HG03521 (cell line): Measurements from ENCODE around the gene LRRC70.
A peak's percentile ranks its signal among the peaks of the same experiment; 100 is the strongest.
"Not testable (repeated sequence)": the region's sequence is repeated elsewhere in the genome, so short reads cannot be mapped to it uniquely, and the experiment has no call there.

Experiments used
- ATAC-seq: cut with Tn5 transposase; IDR thresholded peaks from one replicate; pipeline ENCODE4 v1.9.1; 2021; ENCODE audit warnings: mild to moderate bottlenecking, moderate library complexity; ENCODE audit not compliant: unreplicated experiment

The LRRC70 gene, protein sequence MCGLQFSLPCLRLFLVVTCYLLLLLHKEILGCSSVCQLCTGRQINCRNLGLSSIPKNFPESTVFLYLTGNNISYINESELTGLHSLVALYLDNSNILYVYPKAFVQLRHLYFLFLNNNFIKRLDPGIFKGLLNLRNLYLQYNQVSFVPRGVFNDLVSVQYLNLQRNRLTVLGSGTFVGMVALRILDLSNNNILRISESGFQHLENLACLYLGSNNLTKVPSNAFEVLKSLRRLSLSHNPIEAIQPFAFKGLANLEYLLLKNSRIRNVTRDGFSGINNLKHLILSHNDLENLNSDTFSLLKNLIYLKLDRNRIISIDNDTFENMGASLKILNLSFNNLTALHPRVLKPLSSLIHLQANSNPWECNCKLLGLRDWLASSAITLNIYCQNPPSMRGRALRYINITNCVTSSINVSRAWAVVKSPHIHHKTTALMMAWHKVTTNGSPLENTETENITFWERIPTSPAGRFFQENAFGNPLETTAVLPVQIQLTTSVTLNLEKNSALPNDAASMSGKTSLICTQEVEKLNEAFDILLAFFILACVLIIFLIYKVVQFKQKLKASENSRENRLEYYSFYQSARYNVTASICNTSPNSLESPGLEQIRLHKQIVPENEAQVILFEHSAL

DNA sequence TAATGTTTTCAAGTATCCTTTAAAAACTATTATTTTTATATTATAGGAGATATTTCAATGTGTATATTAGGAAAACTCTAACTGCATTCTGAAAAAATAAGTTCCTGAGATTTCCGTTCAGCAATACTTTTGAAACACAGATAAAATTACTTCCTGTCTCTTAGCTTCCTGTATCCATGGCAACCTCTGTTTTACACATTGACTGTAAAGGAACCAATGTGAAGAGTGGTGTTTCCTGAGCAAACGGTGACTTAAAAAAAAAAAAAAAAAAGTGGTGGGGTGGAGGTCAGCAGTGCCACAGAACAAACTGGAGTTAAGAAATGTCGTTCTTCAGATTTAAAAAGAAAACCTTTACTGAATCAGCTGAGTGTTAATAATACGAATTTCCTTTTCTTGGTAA lies at the start of gene LRRC70:
Gene LRRC70, plus strand, starts transcription at position 280 of the 400 bp plus-strand sequence. CDS start 620 bp downstream, outside the sequence.
- ATAC-seq, result peak; percentile 94

DNA sequence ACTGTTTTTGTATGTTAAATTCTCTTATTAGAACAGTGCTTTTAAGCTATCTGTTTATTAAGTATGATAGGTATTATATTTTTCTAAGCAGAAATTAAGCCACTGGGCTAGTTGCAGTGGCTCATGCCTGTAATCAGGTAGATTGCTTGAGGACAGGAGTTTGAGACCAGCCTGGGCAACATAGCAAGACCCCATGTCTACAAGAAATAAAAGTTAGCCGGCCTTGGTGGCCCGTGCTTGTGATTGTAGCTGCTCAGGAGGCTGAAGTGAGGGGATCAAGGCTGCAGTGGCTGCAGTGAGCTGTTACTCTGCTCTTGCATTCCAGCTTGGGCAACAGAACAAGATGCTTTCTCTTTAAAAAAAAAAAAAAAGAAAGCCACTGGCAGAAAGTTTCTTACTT lies 45.0 kb upstream of the LRRC70 start:
- ATAC-seq, result no peak

DNA sequence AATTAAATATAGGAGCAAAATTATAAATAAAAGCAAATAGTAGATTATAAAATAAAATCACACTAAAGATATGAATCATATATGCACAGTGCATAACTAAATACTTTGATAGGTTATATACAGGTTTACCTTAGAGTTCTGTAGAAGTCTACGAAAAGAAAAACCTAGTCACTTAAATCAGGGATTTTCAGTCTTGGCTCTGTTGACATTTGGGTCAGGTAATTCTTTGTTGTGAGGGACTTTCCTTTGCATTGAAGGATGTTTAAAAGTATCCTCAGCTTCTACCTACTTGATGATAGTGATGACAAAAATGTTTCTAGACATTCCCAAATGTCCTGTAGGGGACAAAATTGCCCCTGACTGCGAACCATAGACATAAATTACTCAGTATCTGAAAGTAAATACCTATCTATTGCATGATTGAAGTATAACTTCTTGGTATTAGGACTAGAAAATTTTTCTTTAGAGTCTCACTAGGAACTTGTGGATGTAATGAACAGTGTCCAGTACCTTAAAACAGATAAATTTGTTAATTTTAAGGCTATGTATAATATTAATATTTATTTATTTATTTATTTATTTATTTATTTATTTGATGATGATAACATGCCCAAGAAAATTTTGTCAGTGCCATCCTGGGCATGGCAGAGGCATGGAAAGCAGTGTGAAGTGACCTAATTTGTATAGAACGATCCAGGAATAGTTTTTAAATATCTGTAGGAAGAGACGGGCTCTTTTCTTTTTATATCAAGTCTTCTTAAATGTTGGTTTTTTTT lies 44.0 kb upstream of the LRRC70 start:
- ATAC-seq, result no peak

DNA sequence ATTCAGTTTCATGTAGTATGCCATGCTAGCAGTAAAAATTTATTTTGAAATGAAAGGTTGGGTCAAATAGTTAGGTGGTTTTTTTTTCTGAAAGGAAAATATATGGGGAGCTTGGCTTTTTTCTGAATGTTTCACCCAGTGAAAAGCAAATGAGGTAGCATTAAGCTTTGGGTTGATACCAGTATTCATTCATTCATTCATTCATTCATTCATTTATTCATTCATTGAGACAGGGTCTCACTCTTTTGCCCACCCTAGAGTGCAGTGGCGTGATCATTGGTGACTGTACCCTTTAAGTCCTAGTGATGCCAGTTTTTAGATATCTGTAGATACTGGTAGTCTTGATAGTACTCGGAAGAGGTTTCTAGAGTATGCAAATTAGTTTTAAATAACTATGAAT lies 42.4 kb upstream of the LRRC70 start:
- ATAC-seq, result no peak

DNA sequence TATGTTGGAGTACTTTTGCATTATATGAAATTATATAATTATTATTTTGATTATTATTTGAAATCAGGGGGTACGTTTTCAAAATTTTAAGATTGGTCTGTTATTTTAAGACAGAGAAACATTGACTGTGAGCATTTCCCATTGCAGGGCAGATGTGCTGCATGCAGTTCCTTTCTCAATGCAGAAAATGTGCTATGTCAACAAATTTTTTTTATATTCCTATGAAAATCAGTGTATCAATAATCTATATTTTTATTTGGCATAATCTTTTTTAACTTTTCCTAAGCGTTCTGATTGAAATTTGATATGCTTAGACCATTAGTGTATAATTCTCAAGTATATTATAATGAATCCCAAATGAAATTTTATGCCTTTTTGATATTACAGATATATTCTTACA lies 41.8 kb upstream of the LRRC70 start:
- no peak for ATAC-seq

DNA sequence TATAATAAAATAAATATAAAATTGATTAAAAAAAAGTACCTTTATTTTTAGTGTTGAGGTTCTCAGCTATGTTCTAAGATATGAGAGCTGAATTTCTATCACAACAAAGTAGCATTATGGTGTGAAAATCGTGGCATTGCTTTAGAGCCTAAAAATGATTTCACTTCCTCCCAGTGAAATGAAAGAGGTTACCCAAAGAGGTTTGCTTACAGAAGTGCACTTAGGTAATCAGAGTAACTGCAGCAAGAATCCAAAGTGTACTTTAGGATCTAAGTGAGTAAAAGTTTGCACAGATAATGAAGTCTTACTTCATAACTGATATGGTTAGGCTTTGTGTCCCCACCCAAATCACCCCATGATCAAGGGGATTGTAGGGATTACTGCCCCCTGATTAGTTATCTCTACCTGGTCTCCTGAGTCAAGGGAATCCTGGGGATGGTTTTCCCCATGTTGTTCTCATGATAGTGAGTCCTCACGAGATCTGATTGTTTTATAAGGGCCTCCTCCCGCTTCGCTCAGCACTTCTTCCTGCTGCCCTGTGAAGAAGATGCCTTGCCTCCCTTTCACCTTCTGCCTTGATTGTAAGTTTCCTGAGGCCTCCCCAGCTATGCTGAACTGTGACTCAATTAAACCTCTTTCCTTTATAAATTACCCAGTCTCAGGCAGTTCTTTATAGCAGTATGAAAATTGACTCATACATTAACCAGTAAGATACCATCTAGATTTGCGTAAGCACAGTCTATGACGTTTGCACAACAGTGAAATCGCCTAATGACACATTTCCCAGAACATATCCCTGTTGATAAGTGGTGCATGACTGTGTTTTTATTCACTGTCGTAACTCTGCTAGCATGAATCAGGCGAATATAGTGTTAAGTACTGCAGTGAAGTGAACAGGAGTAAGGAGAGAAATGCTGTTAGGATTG lies 40.3 kb upstream of the LRRC70 start:
- ATAC-seq, result no peak

DNA sequence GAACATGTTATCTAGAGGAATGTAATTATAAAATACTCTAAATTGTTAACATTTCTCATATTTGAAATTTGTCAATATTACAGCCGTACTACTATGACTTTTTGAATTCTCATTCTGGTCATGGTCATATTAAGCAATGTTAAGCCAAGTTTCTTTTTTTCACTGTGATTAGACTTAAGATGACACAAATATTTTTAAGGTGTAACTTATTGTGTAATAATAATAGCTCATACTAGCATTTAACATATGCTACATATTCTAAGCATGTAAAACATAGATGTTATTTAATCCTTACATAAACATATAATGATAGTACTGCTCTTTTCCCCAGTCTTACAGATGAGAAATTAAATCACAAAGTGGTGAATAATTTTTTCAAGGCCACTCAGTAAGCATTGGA lies 35.9 kb upstream of the LRRC70 start:
- ATAC-seq, result no peak

DNA sequence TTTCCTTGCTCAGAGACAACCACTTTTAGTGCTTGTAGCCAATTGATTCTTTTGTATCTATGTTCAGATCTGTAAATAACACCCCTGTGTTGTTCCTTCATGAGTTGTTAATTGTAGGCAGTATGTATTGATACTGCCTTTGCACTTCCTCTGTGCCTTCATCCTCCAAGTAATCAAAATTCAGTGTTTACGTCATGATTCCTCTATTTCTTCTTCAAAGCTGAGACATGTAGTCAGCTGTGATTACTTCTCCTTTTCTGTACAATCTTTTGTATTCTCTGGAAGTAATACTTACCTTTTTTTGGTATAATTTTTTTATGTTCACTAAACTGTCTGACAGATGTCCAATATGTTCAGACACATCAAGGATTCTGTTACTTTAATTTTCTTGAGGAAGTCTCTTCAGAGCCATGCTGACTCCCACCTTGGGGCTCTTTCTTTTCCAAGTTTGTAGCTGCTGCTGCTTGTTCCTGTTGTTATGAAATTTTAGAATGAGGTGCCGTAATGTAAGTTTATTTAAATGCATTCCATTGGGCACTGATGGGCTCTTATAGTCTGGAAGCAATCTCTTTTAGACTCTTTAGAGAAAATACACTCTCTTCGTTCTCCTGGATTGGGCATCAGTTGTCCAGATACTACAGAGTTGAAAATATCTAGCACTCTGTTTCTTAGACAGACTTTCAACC lies 30.5 kb upstream of the LRRC70 start:
- no peak for ATAC-seq

DNA sequence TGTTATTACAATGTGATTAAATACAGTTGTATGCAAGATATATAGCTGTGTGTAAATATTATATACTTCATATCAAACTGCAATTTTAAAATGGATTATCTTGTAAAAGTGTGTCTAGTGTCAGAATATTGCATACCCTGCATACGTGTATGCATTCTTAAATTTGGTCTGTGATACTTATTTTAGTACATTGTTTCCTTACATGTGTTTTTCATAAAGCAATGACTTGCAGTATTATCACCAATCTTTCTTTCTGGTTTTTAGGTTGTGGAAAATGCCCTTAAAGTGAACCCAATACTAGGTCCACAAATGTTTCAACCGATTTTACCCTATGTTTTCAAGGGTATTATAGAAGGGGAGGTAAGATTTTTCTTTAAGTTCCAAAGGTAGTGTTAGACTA lies 28.5 kb upstream of the LRRC70 start:
- no peak for ATAC-seq

DNA sequence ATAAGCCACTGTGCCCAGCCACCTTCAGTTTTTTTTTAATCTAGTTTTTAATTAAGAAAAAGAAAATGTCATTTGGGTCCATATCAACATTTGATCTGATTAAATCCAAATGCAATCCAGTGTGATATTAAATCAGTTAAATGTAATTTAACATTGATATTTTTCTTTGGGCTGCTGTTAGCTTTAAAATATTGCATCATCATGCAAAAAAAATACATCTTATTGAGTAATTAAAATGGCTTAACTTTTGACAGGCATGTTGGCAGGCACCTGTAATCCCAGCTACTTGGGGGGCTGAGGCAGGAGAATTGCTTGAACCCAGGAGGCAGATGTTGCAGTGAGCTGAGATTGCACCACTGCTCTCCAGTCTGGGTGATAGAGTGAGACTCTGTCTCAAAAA lies 22.7 kb upstream of the LRRC70 start:
- no peak for ATAC-seq

DNA sequence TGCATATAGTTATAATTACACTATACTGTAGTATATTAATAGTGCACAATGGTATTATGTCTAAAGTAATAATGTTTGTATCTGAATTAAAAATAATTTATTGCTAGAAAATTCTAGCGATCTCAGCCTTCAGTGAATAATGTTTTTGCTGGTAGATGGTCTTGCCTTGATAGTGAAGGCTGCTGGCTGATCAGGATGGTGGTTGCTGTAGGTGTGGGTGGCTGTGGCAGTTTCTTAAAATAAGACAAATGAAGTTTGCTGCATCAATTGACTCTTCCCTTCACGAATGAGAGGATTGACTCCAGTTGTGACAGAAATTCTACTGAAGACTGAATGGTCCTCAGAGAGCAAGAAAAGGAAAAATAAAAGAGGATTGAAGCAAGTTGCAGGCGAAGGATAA lies 19.7 kb upstream of the LRRC70 start:
- no peak for ATAC-seq

DNA sequence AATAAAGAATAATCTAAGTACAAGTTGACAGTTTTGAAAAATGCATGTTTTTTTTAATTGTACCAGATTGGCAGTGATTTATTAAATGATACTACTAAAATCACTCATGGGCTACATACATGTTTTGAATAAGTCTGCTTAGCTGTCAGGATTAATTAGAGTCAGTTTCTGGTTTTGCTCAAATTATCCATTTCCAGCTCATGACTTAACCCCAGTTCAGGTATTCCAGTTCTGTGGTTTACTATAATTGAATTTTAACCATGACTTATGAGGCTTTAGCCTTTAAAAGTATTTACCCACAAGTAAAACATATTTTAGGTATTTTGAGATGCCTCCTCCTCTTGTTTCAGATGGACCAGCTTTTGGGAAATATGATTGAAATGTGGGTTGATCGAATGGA lies 17.8 kb upstream of the LRRC70 start:
- ATAC-seq, result no peak

DNA sequence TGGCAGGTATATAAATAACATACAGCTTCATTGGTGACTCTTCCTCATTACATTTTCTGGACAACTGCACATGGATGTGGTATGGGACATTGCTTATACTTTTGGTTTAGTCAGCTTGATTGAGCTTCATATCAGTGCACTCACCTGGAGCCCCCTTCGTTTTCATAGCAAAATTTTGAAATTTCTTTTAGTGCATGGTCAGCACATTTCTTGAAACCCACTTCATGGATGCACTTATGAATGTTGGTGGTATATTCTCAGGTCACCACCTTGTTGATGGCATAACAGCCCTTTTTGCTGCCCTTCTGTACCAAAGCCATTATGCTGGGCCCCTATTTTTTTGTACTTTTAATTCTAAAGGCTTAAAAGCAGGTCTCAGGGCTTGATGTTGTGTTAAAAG lies 16.7 kb upstream of the LRRC70 start:
- no peak for ATAC-seq

DNA sequence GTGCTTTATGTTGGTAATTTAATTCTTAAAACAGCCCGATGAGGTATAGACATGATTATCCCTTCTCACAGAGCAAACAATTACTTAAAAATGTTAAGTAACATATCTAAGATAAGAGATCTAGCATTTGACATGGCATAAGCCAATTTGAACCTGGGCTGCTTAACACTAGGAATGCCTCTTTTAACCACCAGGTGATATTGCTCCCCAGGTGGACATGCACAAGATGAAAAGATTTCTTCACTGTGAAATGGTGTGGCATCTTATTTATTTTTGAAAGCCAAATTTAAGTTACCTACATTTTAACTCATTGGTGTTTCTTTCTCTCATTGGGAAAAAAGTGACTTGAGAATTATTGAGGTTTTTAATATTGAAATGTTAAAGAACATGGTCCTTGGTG lies 15.8 kb upstream of the LRRC70 start:
- no peak for ATAC-seq

DNA sequence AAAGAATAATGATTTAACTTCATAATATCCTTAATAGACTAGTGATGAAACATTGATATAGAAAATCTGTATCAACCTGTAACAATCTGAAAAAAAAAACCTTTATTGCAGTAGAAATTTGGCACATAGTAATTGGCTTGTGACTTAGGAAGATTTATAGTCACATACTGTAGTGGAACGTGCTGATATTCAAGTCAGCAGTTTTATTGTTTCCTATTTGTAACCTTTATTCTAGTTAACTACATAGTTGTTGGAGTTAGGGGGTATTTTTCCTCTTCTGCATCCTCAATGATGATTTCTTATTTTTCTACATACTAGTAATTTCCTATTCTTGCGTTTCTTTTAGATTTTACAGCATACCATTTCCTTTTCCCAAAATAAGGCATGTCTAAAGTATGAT lies 14.5 kb upstream of the LRRC70 start:
- no peak for ATAC-seq

DNA sequence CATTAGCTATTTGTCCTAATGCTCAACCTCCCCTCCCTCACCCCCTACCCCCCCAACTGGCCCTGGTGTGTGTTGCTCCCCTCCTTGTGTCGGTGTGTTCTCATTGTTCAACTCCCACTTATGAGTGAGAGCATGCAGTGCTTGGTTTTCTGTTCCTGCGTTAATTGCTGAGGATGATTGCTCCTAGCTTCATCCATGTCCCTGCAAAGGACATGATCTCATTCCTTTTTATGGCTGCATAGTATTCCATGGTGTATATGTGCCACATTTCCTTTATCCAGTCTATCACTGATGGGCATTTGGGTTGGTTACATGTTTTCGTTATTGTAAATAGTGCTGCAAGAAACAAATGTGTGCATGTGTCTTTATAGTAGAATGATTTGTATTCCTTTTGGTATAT lies 12.9 kb upstream of the LRRC70 start:
- not testable (repeated sequence) for ATAC-seq

DNA sequence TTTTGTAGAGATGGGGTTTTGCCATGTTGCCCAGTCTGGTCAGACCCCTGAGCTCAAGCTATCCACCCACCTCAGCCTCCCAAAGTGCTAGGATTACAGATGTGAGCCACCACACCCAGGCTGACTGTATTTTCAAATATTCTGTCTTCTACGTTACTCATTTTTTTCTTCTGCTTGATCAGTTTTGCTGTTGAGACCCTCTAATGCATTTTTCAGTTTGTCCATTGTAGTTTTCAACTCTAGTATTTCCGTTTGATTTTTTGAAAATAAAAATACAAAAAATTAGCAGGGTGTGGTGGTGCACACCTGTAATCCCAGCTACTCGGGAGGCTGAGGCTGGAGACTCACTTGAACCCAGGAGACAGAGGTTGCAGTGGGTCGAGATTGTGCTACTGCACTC lies 10.5 kb upstream of the LRRC70 start:
- no peak for ATAC-seq

DNA sequence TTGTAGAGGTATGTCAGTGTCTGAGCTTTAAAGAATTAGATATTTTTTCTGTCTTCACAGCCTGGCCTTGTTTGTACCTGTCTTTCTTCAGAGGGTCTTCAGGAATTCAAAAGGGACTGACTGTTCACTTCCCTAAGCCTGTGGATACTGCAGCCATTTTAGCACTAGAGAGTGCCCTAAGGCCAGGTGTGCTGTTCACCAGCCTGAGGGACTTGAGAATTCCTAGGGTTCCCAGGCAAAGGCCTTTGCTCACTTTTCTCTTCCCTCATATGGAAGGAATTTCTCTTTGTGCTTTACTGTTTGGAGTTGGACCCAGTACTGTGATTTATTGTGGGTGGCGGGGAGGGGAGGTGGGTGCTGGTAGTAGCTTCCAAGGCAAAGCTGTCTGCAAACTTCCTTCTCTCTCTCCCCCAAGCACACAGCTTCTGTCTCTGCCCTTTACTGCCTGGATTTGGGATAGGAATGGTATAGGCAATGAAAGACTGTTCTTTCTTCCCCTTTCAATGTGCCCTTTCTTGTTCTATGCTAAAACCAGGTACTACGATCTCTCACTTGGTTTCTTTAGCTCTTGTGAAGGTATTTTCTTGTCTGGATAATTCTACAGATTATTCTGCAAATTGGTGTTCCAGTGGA lies 9.7 kb upstream of the LRRC70 start:
- no peak for ATAC-seq

DNA sequence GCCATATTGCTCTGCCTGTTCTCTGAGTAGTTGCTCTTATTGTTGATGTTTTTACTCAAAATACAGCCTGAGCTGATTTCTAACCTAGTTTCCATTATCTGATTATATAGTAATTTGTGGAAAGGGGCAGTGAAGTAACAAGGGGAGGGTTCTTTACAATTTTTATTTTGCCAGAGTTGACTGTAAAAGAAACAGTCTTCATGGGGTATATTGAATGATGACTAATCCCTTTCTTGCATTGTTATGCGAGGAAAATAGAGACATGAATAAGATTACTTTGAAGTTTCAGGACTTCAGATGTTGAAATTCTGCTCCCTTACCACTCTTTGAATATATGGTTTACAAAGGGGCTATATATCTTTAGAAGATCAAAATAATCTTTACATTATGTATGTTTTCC lies 9.1 kb upstream of the LRRC70 start:
- no peak for ATAC-seq
